Fibroblast of villous mesenchyme (primary cell): Measurements from ENCODE around the gene SNX27. TPM values are rescaled to one million over a fixed set of nuclear protein-coding genes. Genes with fewer than 3 reads are reported as not detected.
"Not testable (repeated sequence)": the region's sequence is repeated elsewhere in the genome, so short reads cannot be mapped to it uniquely, and the experiment has no call there.

Experiments used
- DNase-seq: peaks from one replicate; pipeline ENCODE4 v3.0.0-alpha.2; 2010; ENCODE audit warnings: low read depth
- H3K4me3 ChIP-seq: 2 replicates; pipeline ENCODE4 v1.5.1; 2011; ENCODE audit warnings: low read depth, mild to moderate bottlenecking, low read length
- CTCF ChIP-seq: IDR thresholded peaks from 2 replicates; pipeline ENCODE4 v1.5.1; 2012; ENCODE audit warnings: low read depth, mild to moderate bottlenecking, low read length; ENCODE audit not compliant: insufficient read depth
- total RNA-seq: library from RNA; depleted of rRNA; stranded (reverse); fragments of >200 nt; gene quantifications from 2 replicates; pipeline ENCODE4 v1.2.3, GENCODE V29; 2012

The SNX27 gene
- total RNA-seq, 1 donor: 34.5 TPM

GRCh38 chr1:151596166-151596953 is 15.5 kb upstream of the SNX27 start:
- TF ChIP-seq CTCF: no peak
- H3K4me3 ChIP-seq: no peak overlapping the region
- peak; percentile 30 for DNase-seq

GRCh38 chr1:151602550-151602949 is 9.3 kb upstream of the SNX27 start:
- DNase-seq: not testable (repeated sequence)

GRCh38 chr1:151604291-151604690 is 7.6 kb upstream of the SNX27 start:
- TF ChIP-seq CTCF: no peak
- DNase-seq: no peak
- H3K4me3 ChIP-seq: no peak overlapping the region

More at GRCh38 chr1:151602550-151602949, 9.3 kb upstream of the SNX27 start:
- H3K4me3 ChIP-seq: not testable (repeated sequence)

- no peak for TF ChIP-seq CTCF
- H3K4me3 ChIP-seq: no peak overlapping the region
- DNase-seq: no peak
Measured at GRCh38 chr1:151606384-151606783, 5.5 kb upstream of the SNX27 start.

GRCh38 chr1:151606857-151607256 is 5.0 kb upstream of the SNX27 start:
- no peak for DNase-seq
- no peak for TF ChIP-seq CTCF
- H3K4me3 ChIP-seq: no peak overlapping the region

- no peak for TF ChIP-seq CTCF
- DNase-seq: no peak
- H3K4me3 ChIP-seq: no peak overlapping the region
Measured at GRCh38 chr1:151610142-151610541, 1.7 kb upstream of the SNX27 start.

- DNase-seq: peak; percentile 91
- peak overlapping the region; percentile 89 for H3K4me3 ChIP-seq
- no peak for TF ChIP-seq CTCF
Measured at GRCh38 chr1:151611288-151611790, 511 bp upstream of the SNX27 start.
